Measurements from ENCODE around the gene BCL7A.
"Not testable (repeated sequence)": the region's sequence is repeated elsewhere in the genome, so short reads cannot be mapped to it uniquely, and the experiment has no call there.

Gene BCL7A

DNA sequence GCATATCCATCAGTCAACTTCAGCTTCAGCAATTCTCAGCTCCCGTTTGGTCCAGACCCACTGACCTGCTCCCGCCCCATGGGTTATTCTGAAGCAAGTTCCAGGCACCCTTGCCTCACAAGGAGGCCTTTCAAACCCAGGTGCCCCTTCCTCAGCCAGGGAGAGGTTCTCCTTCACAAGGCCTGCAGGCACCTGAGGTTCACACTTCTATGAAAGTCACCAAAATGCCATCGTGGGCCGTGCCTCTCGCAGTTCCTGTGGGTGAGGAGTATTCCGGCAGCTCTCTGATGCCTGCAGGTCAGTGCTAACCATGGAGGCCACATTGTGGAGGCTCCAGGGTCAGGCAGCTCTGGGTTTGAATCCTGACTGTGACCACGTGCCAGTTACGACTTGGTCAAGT is 40.2 kb upstream of the BCL7A start:
- TF ChIP-seq ZFX (IDR thresholded peaks at IDR 0.05; ENCODE audit: borderline replicate concordance) (no peak), CTCF (IDR thresholded peaks at IDR 0.05) (no peak)
- no peak overlapping the region for H3K27ac ChIP-seq

GRCh38 chr12:121982950-121983349 is 38.7 kb upstream of the BCL7A start:
- no peak overlapping the region for H3K27ac ChIP-seq
- no peak for TF ChIP-seq ZFX (IDR thresholded peaks at IDR 0.05; ENCODE audit: borderline replicate concordance)
- no peak for TF ChIP-seq CTCF (IDR thresholded peaks at IDR 0.05)

DNA sequence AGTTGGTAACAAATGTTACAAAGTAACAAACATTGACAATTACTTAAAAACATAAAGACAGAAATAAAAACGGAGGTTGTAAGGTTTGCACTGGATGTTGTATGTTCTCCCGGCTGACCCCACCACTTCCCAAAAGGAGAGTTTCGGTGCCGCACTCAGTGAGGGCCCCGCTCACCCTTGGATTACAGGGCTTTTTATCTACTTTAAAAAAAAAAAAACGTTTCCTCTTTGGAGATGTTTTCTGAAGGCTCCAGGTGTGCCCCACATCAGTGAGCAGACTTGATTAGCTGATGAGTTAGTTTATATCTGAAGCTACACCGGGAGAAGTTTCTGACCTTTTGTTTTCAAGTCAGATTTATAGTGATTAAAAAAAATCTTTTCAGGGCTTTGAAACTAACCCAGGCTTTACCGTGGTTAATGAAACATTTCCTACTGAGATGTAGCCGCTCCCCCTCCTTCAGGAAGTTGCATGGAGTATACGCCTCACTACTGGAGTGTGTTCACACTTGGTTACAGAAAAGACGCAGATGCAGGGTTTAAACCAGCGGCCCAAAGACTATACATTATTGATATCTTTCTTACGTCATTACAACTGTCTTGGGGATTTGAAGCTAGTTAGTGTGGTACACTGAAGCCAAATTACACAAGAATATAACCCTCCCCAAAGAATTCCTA is 38.0 kb upstream of the BCL7A start:
- no peak overlapping the region for H3K27ac ChIP-seq
- no peak for TF ChIP-seq ZFX (IDR thresholded peaks at IDR 0.05; ENCODE audit: borderline replicate concordance)
- no peak for TF ChIP-seq CTCF (IDR thresholded peaks at IDR 0.05)

GRCh38 chr12:121986489-121987245 is 35.0 kb upstream of the BCL7A start:
- H3K27ac ChIP-seq, result no peak overlapping the region

GRCh38 chr12:121988519-121988918 is 33.2 kb upstream of the BCL7A start:
- not testable (repeated sequence) for H3K27ac ChIP-seq

More at GRCh38 chr12:121986489-121987245, 35.0 kb upstream of the BCL7A start:
- no peak for TF ChIP-seq CTCF (IDR thresholded peaks at IDR 0.05)
- TF ChIP-seq ZFX (IDR thresholded peaks at IDR 0.05; ENCODE audit: borderline replicate concordance), result no peak

GRCh38 chr12:121989276-121990113 is 32.2 kb upstream of the BCL7A start:
- TF ChIP-seq CTCF (IDR thresholded peaks at IDR 0.05) (no peak), ZFX (IDR thresholded peaks at IDR 0.05; ENCODE audit: borderline replicate concordance) (no peak)
- no peak overlapping the region for H3K27ac ChIP-seq

- no peak for TF ChIP-seq ZFX (IDR thresholded peaks at IDR 0.05; ENCODE audit: borderline replicate concordance)
- TF ChIP-seq CTCF (IDR thresholded peaks at IDR 0.05), result no peak
- H3K27ac ChIP-seq, result no peak overlapping the region
These were observed 31.5 kb upstream of the BCL7A start for GRCh38 chr12:121990114-121990647.
